PC-9 (cell line): ENCODE results near the gene HOXC9. TPM values are rescaled to one million over a fixed set of nuclear protein-coding genes. Genes with fewer than 3 reads are reported as not detected.

ENCODE experiments used
- BruUV-seq: library from RNA; stranded (reverse); fragments of 400-500 nt; replicated peaks from 2 replicates; lab custom pipeline; 2021; lab: Mats Ljungman, UMichigan
- CTCF ChIA-PET: fragments of 300-600 bp; sonication (Branson Sonifier 250); formaldehyde crosslinking; loops from one replicate; lab custom pipeline; 2022; ENCODE audit warnings: antibody characterized with exemption; lab: Charles Lee
- POLR2A ChIA-PET: fragments of 300-600 bp; sonication (Branson Sonifier 250); formaldehyde crosslinking; loops from one replicate; lab custom pipeline; 2022; ENCODE audit warnings: antibody characterized with exemption; ENCODE audit not compliant: unreplicated experiment; lab: Charles Lee
- DNase-seq, 2 experiments: peaks; one replicate each; pipeline versions ENCODE4 v3.0.0 to v3.0.0-alpha.2; 2015 to 2022; ENCODE audit warnings: mixed read lengths in 1 of 2
- H2AFZ ChIP-seq: fragments of 200-600 bp; sonication (generic); 2 replicates; pipeline ENCODE4 v1.8.1; 2017; ENCODE audit warnings: antibody characterized with exemption
- H3F3A ChIP-seq: fragments of 200-600 bp; sonication (generic); 2 replicates; pipeline ENCODE4 v1.8.1; 2017; ENCODE audit warnings: antibody characterized with exemption, mild to moderate bottlenecking, low read depth; ENCODE audit not compliant: insufficient read depth
- H3K27ac ChIP-seq: fragments of 200-600 bp; sonication (generic); 2 replicates; pipeline ENCODE4 v1.6.1; 2016; ENCODE audit warnings: mixed run types
- H3K27me3 ChIP-seq: fragments of 200-600 bp; sonication (generic); 2 replicates; pipeline ENCODE4 v1.6.1; 2016; ENCODE audit warnings: low read depth, mixed run types; ENCODE audit not compliant: insufficient read depth
- H3K36me3 ChIP-seq: fragments of 200-600 bp; sonication (generic); 2 replicates; pipeline ENCODE4 v1.6.1; 2016; ENCODE audit warnings: low read depth, mixed run types
- H3K4me1 ChIP-seq: fragments of 200-600 bp; sonication (generic); replicated peaks from 2 replicates; pipeline ENCODE4 v1.6.1; 2016; ENCODE audit warnings: mixed run types; ENCODE audit not compliant: insufficient read depth
- H3K4me2 ChIP-seq: fragments of 200-600 bp; sonication (generic); 2 replicates; pipeline ENCODE4 v1.6.1; 2017; ENCODE audit warnings: mixed run types
- H3K4me3 ChIP-seq: fragments of 200-600 bp; sonication (generic); 2 replicates; pipeline ENCODE4 v1.6.1; 2016; ENCODE audit warnings: mixed run types
- H3K79me2 ChIP-seq: fragments of 200-600 bp; sonication (generic); 2 replicates; pipeline ENCODE4 v1.6.1; 2017; ENCODE audit warnings: low read depth, mixed run types
- H3K9me2 ChIP-seq: fragments of 200-600 bp; sonication (generic); 2 replicates; pipeline ENCODE4 v1.8.1; 2017; ENCODE audit warnings: mild to moderate bottlenecking; ENCODE audit not compliant: insufficient read depth
- H3K9me3 ChIP-seq: fragments of 200-600 bp; sonication (generic); 2 replicates; pipeline ENCODE4 v1.8.1; 2016; ENCODE audit warnings: low read depth; ENCODE audit not compliant: insufficient read depth
- H4K20me1 ChIP-seq: fragments of 200-600 bp; sonication (generic); 2 replicates; pipeline ENCODE4 v1.8.1; 2017; ENCODE audit not compliant: insufficient read depth
- CTCF ChIP-seq: fragments of 200-600 bp; sonication (generic); conservative IDR thresholded peaks from 2 replicates; pipeline ENCODE4 v1.6.1; 2017; ENCODE audit warnings: mixed run types, antibody characterized with exemption, mild to moderate bottlenecking, moderate library complexity
- EZH2 ChIP-seq: fragments of 200-600 bp; sonication (generic); IDR thresholded peaks from 2 replicates; pipeline ENCODE4 v1.8.0; 2017; ENCODE audit warnings: antibody characterized with exemption, low read depth
- intact Hi-C: fragments of 100-400 bp; cut with micrococcal nuclease; formaldehyde crosslinking; loops from one replicate; pipeline ENCODE4 v1.10.0; 2022; ENCODE audit not compliant: unreplicated experiment
- total RNA-seq: library from RNA; stranded (reverse); gene quantifications from 2 replicates; pipeline ENCODE4 v1.2.3, GENCODE V29; 2021

HOXC9 gene
- total RNA-seq, 1 experiment from 2014 or later = 10.2 TPM

DNA sequence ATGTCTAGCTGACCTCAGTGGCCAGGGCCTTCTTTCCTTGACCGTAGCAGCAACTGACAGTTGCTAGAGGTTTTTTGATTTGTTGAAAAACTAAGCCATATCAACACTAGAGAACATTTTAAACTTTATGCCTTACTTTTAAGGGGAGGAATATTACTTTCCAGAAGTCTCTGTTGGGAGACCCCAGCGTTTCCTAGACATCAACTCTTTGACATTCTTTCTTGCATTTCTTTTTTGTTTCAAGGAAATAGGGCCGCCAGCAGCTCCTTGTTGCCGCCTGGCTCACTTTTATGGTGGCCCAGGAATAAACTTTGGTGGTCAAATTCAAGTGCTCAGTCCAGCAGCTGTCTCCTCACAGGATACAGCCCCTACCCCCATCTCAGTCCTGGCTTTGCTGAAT, 29.5 kb upstream of the HOXC9 start:
- BruUV-seq = no TSS peak
- Histone ChIP-seq H3K9me2 (no peaks in the 10 kb centered on the region), H3K4me2 (no peak overlapping the region), H3K27me3 (no peaks in the 10 kb centered on the region), H3K79me2 (no peaks in the 10 kb centered on the region), H3F3A (no peaks in the 10 kb centered on the region; the same call in 1 of the 2 replicates), H3K27ac (no peak overlapping the region), H3K36me3 (no peaks in the 10 kb centered on the region), H2AFZ (no peak overlapping the region), H3K4me3 (no peak overlapping the region), H3K9me3 (no peaks in the 10 kb centered on the region), H4K20me1 (no peaks in the 10 kb centered on the region; the same call in 1 of the 2 replicates), H3K4me1 (peaks cover 10% of the 10 kb centered on the region)
- intact Hi-C loops = no loop called here
- ChIA-PET CTCF (interaction anchor here (0.6 kb wide), 1 partner anchor 721 kb away, joined by 10 read pairs; no protein-coding TSS in a partner anchor), POLR2A (no interaction called here)
- DNase-seq = no peak
- TF ChIP-seq EZH2 = no peak

DNA sequence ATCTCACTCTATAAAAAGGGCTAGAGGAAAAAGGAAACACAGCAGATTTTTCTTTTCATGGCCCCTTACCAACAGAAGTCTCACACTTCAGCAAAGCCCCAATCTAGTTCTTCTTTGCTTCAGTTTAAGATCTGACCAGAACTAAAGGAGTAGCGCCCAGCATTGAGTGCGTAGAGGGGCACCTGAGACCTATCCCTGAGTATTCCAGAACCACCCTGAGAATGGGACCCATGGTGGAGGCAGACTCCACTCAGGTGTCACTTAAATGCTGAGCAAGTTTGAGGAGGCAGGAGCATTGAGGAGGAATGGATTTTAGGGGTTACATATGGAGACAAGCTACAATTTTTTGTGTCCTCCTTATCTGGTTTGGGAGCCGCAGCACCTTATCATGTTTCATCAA, 28.8 kb upstream of the HOXC9 start:
- no peak for DNase-seq
- Histone ChIP-seq H3K4me2 (no peak overlapping the region), H3K27me3 (no peaks in the 10 kb centered on the region), H3K4me1 (peaks cover 10% of the 10 kb centered on the region), H3K9me2 (no peaks in the 10 kb centered on the region), H3K9me3 (no peaks in the 10 kb centered on the region), H2AFZ (no peak overlapping the region), H4K20me1 (no peaks in the 10 kb centered on the region), H3F3A (no peaks in the 10 kb centered on the region; the same call in 1 of the 2 replicates), H3K27ac (no peak overlapping the region), H3K4me3 (no peak overlapping the region), H3K36me3 (no peaks in the 10 kb centered on the region), H3K79me2 (no peaks in the 10 kb centered on the region)
- TF ChIP-seq CTCF (no peak), EZH2 (no peak)
- CTCF ChIA-PET = no interaction called here
- intact Hi-C loops = no loop called here
- POLR2A ChIA-PET = no interaction called here
- BruUV-seq = no TSS peak

GRCh38 chr12:53971686-53972085, 28.3 kb upstream of the HOXC9 start:
- H3K79me2 ChIP-seq = no peaks in the 10 kb centered on the region
- no peak overlapping the region for H3K4me2 ChIP-seq
- H3K4me1 ChIP-seq = peaks cover 10% of the 10 kb centered on the region
- H3F3A ChIP-seq = no peaks in the 10 kb centered on the region; the same call in 1 of the 2 replicates
- BruUV-seq = no TSS peak
- no peaks in the 10 kb centered on the region for H3K27me3 ChIP-seq
- no peak for TF ChIP-seq EZH2
- no peak for TF ChIP-seq CTCF
- H2AFZ ChIP-seq = no peak overlapping the region
- POLR2A ChIA-PET = interaction anchor here (0.6 kb wide), 1 partner anchor 71 kb away, joined by 7 read pairs; no protein-coding TSS in a partner anchor
- no peaks in the 10 kb centered on the region for H3K9me3 ChIP-seq
- no peaks in the 10 kb centered on the region for H4K20me1 ChIP-seq
- no peak overlapping the region for H3K4me3 ChIP-seq
- no peaks in the 10 kb centered on the region for H3K9me2 ChIP-seq
- DNase-seq = no peak
- CTCF ChIA-PET = interaction anchor here (0.6 kb wide), 1 partner anchor 24 kb away, joined by 16 read pairs; no protein-coding TSS in a partner anchor
- intact Hi-C loops = no loop called here
- H3K27ac ChIP-seq = no peak overlapping the region
- H3K36me3 ChIP-seq = no peaks in the 10 kb centered on the region
